HCT116 (cell line): ENCODE data around the gene WDR33. TPM values are rescaled to one million over a fixed set of nuclear protein-coding genes. Genes with fewer than 3 reads are reported as not detected.

Experiments used
- ATAC-seq: fragments of 200-7000 bp; cut with Tn5 transposase; 2 replicates; pipeline ENCODE4 v1.9.1; 2020; ENCODE audit warnings: mild to moderate bottlenecking, moderate library complexity
- BruUV-seq: library from RNA; stranded (reverse); fragments of 400-500 nt; replicated peaks from 2 replicates; lab custom pipeline; 2021; lab: Mats Ljungman, UMichigan
- CTCF ChIA-PET: fragments of 300-600 bp; sonication (Branson Sonifier 250); formaldehyde crosslinking; loops from one replicate; lab custom pipeline; 2021; ENCODE audit warnings: antibody characterized with exemption; lab: Charles Lee
- POLR2A ChIA-PET: fragments of 300-600, 350-600 bp; sonication (Branson Sonifier 250); formaldehyde crosslinking; loops from one replicate; lab custom pipeline; 2021; ENCODE audit warnings: antibody characterized with exemption; lab: Charles Lee
- RAD21 ChIA-PET, 2 experiments: fragments of 300-600 bp; sonication (Branson Sonifier 250); formaldehyde crosslinking; loops; one replicate each; lab custom pipeline; 2023; ENCODE audit warnings: low total read pairs in 2 of 2; ENCODE audit not compliant: uncharacterized antibody in 2 of 2, unreplicated experiment in 2 of 2, low non-redundant PET in 1 of 2; lab: Charles Lee
- DNase-seq: peaks from one replicate; pipeline ENCODE4 v3.0.0-alpha.2; 2010; ENCODE audit warnings: low read depth, low spot score
- H2AFZ ChIP-seq: fragments of 200-600 bp; shearing (Covaris generic), sonication (generic); 2 replicates; pipeline ENCODE4 v1.6.1; 2017; ENCODE audit warnings: low read depth, mixed run types, mixed read lengths, antibody characterized with exemption, low read length; ENCODE audit not compliant: poor library complexity, severe bottlenecking
- H3K27ac ChIP-seq: 2 replicates; pipeline ENCODE4 v1.5.1; 2012; ENCODE audit warnings: low read depth, low read length
- H3K27me3 ChIP-seq: fragments of 200-600 bp; sonication (generic); 2 replicates; pipeline ENCODE4 v1.6.1; 2016; ENCODE audit warnings: mixed run types, low read length, mixed read lengths; ENCODE audit not compliant: insufficient read depth
- H3K36me3 ChIP-seq, 2 experiments: fragments of 200-500 bp in 1 of 2; fragments of 200-600 bp in 1 of 2; sonication (Bioruptor generic) in 1 of 2; sonication (generic) in 1 of 2; 2 replicates each; pipeline versions ENCODE4 v1.5.1 to v1.6.1; 2014 to 2016; ENCODE audit warnings: low read length in 2 of 2, inconsistent platforms in 1 of 2, mixed read lengths in 1 of 2, mixed run types in 1 of 2; ENCODE audit not compliant: insufficient read depth in 2 of 2, control insufficient read depth in 1 of 2
- H3K4me1 ChIP-seq, 2 experiments: fragments of 200-600 bp in 1 of 2; sonication (generic) in 1 of 2; 2 replicates each; pipeline versions ENCODE4 v1.5.1 to v1.6.1; 2012 to 2017; ENCODE audit warnings: low read length in 2 of 2, inconsistent platforms in 1 of 2, mild to moderate bottlenecking in 1 of 2, mixed read lengths in 1 of 2, mixed run types in 1 of 2, moderate library complexity in 1 of 2; ENCODE audit not compliant: insufficient read depth in 2 of 2, control insufficient read depth in 1 of 2
- H3K4me2 ChIP-seq: fragments of 200-600 bp; sonication (generic); 2 replicates; pipeline ENCODE4 v1.6.1; 2017; ENCODE audit warnings: mixed run types, low read length, mixed read lengths
- H3K4me3 ChIP-seq, 2 experiments: fragments of 200-600 bp in 1 of 2; sonication (generic) in 1 of 2; replicated peaks in 1 of 2; 2 replicates each; pipeline ENCODE4 v1.5.1; 2011 to 2016; ENCODE audit warnings: low read length in 2 of 2, control low read depth in 1 of 2, low read depth in 1 of 2, mild to moderate bottlenecking in 1 of 2, mixed read lengths in 1 of 2, mixed run types in 1 of 2
- H3K79me2 ChIP-seq: fragments of 200-600 bp; sonication (generic); 2 replicates; pipeline ENCODE4 v1.6.1; 2017; ENCODE audit warnings: mild to moderate bottlenecking, mixed run types, low read length, moderate library complexity, mixed read lengths; ENCODE audit not compliant: insufficient read depth
- H3K9ac ChIP-seq: fragments of 200-600 bp; sonication (generic); 2 replicates; pipeline ENCODE4 v1.6.1; 2016; ENCODE audit warnings: low read length, mixed read lengths
- H3K9me2 ChIP-seq: fragments of 200-600 bp; sonication (generic), shearing (Covaris generic); 2 replicates; pipeline ENCODE4 v1.6.1; 2017; ENCODE audit warnings: mixed run types, mild to moderate bottlenecking, moderate library complexity; ENCODE audit not compliant: insufficient read depth
- H3K9me3 ChIP-seq, 2 experiments: fragments of 200-500 bp in 1 of 2; fragments of 200-600 bp in 1 of 2; sonication (Bioruptor generic) in 1 of 2; sonication (generic) in 1 of 2; 2 replicates each; pipeline ENCODE4 v1.6.1; 2014 to 2017; ENCODE audit warnings: low read length in 2 of 2, mixed read lengths in 2 of 2, inconsistent platforms in 1 of 2, low read depth in 1 of 2, mild to moderate bottlenecking in 1 of 2, mixed run types in 1 of 2, moderate library complexity in 1 of 2; ENCODE audit not compliant: control insufficient read depth in 1 of 2, insufficient read depth in 1 of 2
- H4K20me1 ChIP-seq: fragments of 200-600 bp; sonication (generic), shearing (Covaris generic); 2 replicates; pipeline ENCODE4 v1.6.1; 2017; ENCODE audit warnings: mixed run types, mild to moderate bottlenecking, moderate library complexity; ENCODE audit not compliant: insufficient read depth
- EZH2 ChIP-seq: fragments of 200-600 bp; sonication (generic); IDR thresholded peaks from 2 replicates; pipeline ENCODE4 v1.6.1; 2017; ENCODE audit warnings: antibody characterized with exemption, mixed run types
- JUND ChIP-seq: IDR thresholded peaks from 2 replicates; pipeline ENCODE4 v1.6.1; 2012
- YY1 ChIP-seq: IDR thresholded peaks from 2 replicates; pipeline ENCODE4 v1.6.1; 2011; ENCODE audit warnings: low read length, low read depth, moderate library complexity, mild to moderate bottlenecking; ENCODE audit not compliant: insufficient replicate concordance; ENCODE audit errors: extremely low read depth
- ZFX ChIP-seq: fragments of 450-650 bp; IDR thresholded peaks from 2 replicates; pipeline ENCODE4 v1.6.1; 2017
- intact Hi-C: fragments of 100-400 bp; cut with micrococcal nuclease; formaldehyde crosslinking; loops from 2 replicates; pipeline ENCODE4 v1.10.0; 2022
- total RNA-seq: library from RNA; stranded (reverse); gene quantifications from one replicate; pipeline ENCODE4 v1.2.1, GENCODE V29; 2021; ENCODE audit not compliant: unreplicated experiment
- TF ChIP-seq, protein P1 (sequence below): IDR thresholded peaks from 2 replicates; pipeline ENCODE4 v1.6.1; 2012
- TF ChIP-seq, protein P2 (sequence below): IDR thresholded peaks from 2 replicates; pipeline ENCODE4 v1.6.1; 2011; ENCODE audit warnings: mild to moderate bottlenecking, low read length, moderate library complexity; ENCODE audit not compliant: insufficient replicate concordance; ENCODE audit errors: extremely low read depth
- TF ChIP-seq, protein P3 (sequence below), 3 experiments: fragments of 200-600 bp in 1 of 3; sonication (generic) in 1 of 3; IDR thresholded peaks in 2 of 3; conservative IDR thresholded peaks in 1 of 3; 2 replicates each; pipeline ENCODE4 v1.5.1; 2012 to 2017; ENCODE audit warnings: low read depth in 2 of 3, low read length in 2 of 3, antibody characterized with exemption in 1 of 3, borderline replicate concordance in 1 of 3, control low read depth in 1 of 3, mild to moderate bottlenecking in 1 of 3, mixed read lengths in 1 of 3, mixed run types in 1 of 3, moderate library complexity in 1 of 3; ENCODE audit not compliant: insufficient read depth in 1 of 3

Gene WDR33
- total RNA-seq, 1 experiment from 2014 or later, result 52.5 TPM

DNA sequence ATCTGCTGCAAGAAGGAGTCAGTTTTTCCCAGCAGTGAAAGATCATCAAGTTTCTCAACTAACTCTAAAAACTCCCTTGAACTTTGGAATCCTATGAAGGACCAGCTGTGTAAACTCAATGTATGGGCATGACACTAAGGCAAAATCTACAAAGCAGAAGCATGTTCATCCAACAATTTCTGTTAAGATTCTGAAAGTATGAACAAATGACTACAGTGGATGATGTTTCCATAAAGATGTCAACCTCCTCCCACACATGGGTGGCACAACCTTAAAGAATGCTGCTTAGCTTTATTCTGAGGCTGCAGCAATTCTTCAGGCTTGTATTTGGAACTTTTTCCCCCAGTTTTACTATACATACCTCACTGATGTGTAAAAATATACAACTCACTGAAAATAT lies 47.2 kb downstream of the WDR33 start:
- Histone ChIP-seq H3K9me2 (no peaks in the 10 kb centered on the region), H3K9me3 (no peaks in the 10 kb centered on the region), H3K79me2 (peaks cover 25% of the 10 kb centered on the region), H3K27me3 (no peaks in the 10 kb centered on the region), H3K4me1 (no peaks in the 10 kb centered on the region), H3K36me3 (peaks cover 53 to 63% of the 10 kb centered on the region in 2 experiments)
- RAD21 ChIA-PET, result no interaction called here
- TF ChIP-seq ZFX, result no peak
- TF ChIP-seq YY1, result no peak
- no peak for TF ChIP-seq JUND
- TF ChIP-seq, protein P1, sequence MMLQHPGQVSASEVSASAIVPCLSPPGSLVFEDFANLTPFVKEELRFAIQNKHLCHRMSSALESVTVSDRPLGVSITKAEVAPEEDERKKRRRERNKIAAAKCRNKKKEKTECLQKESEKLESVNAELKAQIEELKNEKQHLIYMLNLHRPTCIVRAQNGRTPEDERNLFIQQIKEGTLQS, result no peak
- TF ChIP-seq, protein P2, sequence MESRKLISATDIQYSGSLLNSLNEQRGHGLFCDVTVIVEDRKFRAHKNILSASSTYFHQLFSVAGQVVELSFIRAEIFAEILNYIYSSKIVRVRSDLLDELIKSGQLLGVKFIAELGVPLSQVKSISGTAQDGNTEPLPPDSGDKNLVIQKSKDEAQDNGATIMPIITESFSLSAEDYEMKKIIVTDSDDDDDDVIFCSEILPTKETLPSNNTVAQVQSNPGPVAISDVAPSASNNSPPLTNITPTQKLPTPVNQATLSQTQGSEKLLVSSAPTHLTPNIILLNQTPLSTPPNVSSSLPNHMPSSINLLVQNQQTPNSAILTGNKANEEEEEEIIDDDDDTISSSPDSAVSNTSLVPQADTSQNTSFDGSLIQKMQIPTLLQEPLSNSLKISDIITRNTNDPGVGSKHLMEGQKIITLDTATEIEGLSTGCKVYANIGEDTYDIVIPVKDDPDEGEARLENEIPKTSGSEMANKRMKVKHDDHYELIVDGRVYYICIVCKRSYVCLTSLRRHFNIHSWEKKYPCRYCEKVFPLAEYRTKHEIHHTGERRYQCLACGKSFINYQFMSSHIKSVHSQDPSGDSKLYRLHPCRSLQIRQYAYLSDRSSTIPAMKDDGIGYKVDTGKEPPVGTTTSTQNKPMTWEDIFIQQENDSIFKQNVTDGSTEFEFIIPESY, result no peak
- TF ChIP-seq, protein P3, sequence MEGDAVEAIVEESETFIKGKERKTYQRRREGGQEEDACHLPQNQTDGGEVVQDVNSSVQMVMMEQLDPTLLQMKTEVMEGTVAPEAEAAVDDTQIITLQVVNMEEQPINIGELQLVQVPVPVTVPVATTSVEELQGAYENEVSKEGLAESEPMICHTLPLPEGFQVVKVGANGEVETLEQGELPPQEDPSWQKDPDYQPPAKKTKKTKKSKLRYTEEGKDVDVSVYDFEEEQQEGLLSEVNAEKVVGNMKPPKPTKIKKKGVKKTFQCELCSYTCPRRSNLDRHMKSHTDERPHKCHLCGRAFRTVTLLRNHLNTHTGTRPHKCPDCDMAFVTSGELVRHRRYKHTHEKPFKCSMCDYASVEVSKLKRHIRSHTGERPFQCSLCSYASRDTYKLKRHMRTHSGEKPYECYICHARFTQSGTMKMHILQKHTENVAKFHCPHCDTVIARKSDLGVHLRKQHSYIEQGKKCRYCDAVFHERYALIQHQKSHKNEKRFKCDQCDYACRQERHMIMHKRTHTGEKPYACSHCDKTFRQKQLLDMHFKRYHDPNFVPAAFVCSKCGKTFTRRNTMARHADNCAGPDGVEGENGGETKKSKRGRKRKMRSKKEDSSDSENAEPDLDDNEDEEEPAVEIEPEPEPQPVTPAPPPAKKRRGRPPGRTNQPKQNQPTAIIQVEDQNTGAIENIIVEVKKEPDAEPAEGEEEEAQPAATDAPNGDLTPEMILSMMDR (IDR thresholded peaks at IDR 0.05 in 2 of 3, conservative IDR thresholded peaks at IDR 0.05 in 1 of 3; ENCODE audit: borderline replicate concordance in 1 of 3, insufficient read depth in 1 of 3, low read depth in 2 of 3, low read length in 2 of 3), result no peak
- no peak for TF ChIP-seq EZH2
- TF ChIP-seq, all 23 proteins: peak for 0
- Histone ChIP-seq H3K9ac (no peak overlapping the region), H4K20me1 (no peaks in the 10 kb centered on the region), H2AFZ (no peak overlapping the region), H3K4me3 (no peak overlapping the region), H3K27ac (no peak overlapping the region), H3K4me2 (no peak overlapping the region)
- intact Hi-C loops, result no loop called here
- CTCF ChIA-PET, result no interaction called here
- no TSS peak for BruUV-seq
- POLR2A ChIA-PET, result no interaction called here
- ATAC-seq (no peak), DNase-seq (no peak)
